ENCODE results near the gene SKIDA1.

Gene SKIDA1

DNA sequence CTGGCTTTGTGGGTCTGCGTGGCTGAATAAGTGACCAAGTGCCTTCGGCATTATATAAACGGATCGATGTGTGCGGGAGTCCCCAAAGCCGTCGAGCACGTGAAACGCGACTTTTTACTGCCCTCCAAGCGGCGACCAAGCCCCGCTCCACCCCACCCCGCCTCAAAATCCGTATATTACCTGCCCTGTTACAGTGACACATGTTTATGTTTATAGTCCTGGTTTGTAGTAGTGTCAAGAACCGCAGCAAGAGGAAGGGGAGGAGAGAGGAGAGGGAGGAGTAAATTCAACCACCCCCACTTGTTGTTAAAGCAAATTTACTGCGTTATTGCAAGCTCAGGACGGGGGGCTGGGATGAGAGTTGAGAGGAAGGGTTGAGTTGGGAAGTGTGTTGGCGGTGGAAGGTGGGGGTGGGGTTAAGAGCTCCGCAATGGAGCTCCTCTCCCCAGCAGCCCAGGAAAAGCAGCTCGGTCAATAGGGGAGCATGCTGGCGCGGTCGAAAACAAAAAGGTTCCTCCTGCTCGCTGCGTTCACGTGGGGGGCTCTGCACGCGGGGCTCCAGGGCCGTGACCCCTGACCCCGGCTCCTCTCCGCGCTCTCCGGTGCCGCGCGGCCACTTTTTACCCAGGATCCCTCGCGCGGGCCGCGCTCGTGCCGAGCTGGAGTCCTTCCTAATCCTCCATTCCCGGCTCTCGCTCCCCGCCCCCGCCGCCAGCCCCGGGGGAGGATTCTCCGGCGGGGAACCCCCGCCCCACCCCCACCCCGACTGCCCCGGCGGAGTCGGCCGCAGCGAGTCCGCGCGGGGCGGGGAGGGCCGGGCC is at the start of gene SKIDA1 (continued):
- TF ChIP-seq, protein P1, sequence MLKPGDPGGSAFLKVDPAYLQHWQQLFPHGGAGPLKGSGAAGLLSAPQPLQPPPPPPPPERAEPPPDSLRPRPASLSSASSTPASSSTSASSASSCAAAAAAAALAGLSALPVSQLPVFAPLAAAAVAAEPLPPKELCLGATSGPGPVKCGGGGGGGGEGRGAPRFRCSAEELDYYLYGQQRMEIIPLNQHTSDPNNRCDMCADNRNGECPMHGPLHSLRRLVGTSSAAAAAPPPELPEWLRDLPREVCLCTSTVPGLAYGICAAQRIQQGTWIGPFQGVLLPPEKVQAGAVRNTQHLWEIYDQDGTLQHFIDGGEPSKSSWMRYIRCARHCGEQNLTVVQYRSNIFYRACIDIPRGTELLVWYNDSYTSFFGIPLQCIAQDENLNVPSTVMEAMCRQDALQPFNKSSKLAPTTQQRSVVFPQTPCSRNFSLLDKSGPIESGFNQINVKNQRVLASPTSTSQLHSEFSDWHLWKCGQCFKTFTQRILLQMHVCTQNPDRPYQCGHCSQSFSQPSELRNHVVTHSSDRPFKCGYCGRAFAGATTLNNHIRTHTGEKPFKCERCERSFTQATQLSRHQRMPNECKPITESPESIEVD (tag by site-specific recombination; IDR thresholded peaks at IDR 0.05), result peak; percentile 87
- TF ChIP-seq MYNN (tag by site-specific recombination; IDR thresholded peaks at IDR 0.05; ENCODE audit: borderline replicate concordance), result peak; percentile 40; the same call in 1 of the 2 replicates
- peak; percentile 89 for TF ChIP-seq ZNF629 (tag by site-specific recombination; IDR thresholded peaks at IDR 0.05)
- TF ChIP-seq, protein P2, sequence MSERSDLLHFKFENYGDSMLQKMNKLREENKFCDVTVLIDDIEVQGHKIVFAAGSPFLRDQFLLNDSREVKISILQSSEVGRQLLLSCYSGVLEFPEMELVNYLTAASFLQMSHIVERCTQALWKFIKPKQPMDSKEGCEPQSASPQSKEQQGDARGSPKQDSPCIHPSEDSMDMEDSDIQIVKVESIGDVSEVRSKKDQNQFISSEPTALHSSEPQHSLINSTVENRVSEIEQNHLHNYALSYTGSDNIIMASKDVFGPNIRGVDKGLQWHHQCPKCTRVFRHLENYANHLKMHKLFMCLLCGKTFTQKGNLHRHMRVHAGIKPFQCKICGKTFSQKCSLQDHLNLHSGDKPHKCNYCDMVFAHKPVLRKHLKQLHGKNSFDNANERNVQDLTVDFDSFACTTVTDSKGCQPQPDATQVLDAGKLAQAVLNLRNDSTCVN (tag by site-specific recombination; optimal IDR thresholded peaks at IDR 0.05), result peak; percentile 94
- TF ChIP-seq ZFHX2 (tag by site-specific recombination; conservative IDR thresholded peaks at IDR 0.05), result peak; percentile 96
- TF ChIP-seq ZNF169 (tag by site-specific recombination; IDR thresholded peaks at IDR 0.05), result no peak
- TF ChIP-seq SCRT2 (tag by site-specific recombination; IDR thresholded peaks at IDR 0.05), result peak; percentile 100
- TF ChIP-seq, protein P3, sequence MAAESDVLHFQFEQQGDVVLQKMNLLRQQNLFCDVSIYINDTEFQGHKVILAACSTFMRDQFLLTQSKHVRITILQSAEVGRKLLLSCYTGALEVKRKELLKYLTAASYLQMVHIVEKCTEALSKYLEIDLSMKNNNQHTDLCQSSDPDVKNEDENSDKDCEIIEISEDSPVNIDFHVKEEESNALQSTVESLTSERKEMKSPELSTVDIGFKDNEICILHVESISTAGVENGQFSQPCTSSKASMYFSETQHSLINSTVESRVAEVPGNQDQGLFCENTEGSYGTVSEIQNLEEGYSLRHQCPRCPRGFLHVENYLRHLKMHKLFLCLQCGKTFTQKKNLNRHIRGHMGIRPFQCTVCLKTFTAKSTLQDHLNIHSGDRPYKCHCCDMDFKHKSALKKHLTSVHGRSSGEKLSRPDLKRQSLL (tag by site-specific recombination; IDR thresholded peaks at IDR 0.05), result peak; percentile 87
- TF ChIP-seq, protein P4, sequence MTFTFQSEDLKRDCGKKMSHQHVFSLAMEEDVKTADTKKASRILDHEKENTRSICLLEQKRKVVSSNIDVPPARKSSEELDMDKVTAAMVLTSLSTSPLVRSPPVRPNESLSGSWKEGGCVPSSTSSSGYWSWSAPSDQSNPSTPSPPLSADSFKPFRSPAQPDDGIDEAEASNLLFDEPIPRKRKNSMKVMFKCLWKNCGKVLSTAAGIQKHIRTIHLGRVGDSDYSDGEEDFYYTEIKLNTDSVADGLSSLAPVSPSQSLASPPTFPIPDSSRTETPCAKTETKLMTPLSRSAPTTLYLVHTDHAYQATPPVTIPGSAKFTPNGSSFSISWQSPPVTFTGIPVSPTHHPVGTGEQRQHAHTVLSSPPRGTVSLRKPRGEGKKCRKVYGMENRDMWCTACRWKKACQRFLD (tag by site-specific recombination; IDR thresholded peaks at IDR 0.05), result no peak
- TF ChIP-seq ZNF600 (tag by site-specific recombination; IDR thresholded peaks at IDR 0.05), result peak; percentile 99
- TF ChIP-seq MZF1 (tag by site-specific recombination; IDR thresholded peaks at IDR 0.05; ENCODE audit: borderline replicate concordance), result peak; percentile 75
- peak; percentile 36 for TF ChIP-seq ZNF660 (tag by site-specific recombination; IDR thresholded peaks at IDR 0.05)
- TF ChIP-seq, protein P5, sequence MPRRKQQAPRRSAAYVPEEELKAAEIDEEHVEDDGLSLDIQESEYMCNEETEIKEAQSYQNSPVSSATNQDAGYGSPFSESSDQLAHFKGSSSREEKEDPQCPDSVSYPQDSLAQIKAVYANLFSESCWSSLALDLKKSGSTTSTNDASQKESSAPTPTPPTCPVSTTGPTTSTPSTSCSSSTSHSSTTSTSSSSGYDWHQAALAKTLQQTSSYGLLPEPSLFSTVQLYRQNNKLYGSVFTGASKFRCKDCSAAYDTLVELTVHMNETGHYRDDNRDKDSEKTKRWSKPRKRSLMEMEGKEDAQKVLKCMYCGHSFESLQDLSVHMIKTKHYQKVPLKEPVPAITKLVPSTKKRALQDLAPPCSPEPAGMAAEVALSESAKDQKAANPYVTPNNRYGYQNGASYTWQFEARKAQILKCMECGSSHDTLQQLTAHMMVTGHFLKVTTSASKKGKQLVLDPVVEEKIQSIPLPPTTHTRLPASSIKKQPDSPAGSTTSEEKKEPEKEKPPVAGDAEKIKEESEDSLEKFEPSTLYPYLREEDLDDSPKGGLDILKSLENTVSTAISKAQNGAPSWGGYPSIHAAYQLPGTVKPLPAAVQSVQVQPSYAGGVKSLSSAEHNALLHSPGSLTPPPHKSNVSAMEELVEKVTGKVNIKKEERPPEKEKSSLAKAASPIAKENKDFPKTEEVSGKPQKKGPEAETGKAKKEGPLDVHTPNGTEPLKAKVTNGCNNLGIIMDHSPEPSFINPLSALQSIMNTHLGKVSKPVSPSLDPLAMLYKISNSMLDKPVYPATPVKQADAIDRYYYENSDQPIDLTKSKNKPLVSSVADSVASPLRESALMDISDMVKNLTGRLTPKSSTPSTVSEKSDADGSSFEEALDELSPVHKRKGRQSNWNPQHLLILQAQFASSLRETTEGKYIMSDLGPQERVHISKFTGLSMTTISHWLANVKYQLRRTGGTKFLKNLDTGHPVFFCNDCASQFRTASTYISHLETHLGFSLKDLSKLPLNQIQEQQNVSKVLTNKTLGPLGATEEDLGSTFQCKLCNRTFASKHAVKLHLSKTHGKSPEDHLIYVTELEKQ (tag by site-specific recombination; IDR thresholded peaks at IDR 0.05; ENCODE audit: borderline replicate concordance), result no peak; the same call in none of the 2 replicates
- no peak for TF ChIP-seq ZNF521 (tag by site-specific recombination; IDR thresholded peaks at IDR 0.05)
- peak; percentile 98 for TF ChIP-seq IKZF3 (tag by site-specific recombination; IDR thresholded peaks at IDR 0.05)
- TF ChIP-seq SALL2 (tag by site-specific recombination; IDR thresholded peaks at IDR 0.05; ENCODE audit: borderline replicate concordance), result no peak
- TF ChIP-seq, protein P6, sequence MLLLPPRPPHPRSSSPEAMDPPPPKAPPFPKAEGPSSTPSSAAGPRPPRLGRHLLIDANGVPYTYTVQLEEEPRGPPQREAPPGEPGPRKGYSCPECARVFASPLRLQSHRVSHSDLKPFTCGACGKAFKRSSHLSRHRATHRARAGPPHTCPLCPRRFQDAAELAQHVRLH (tag by site-specific recombination; IDR thresholded peaks at IDR 0.05), result peak; percentile 93
- TF ChIP-seq ZBTB17 (tag by site-specific recombination; IDR thresholded peaks at IDR 0.05), result peak; percentile 96
- no peak for TF ChIP-seq SETDB1 (IDR thresholded peaks at IDR 0.05; ENCODE audit: insufficient read length, low read length)
- TF ChIP-seq GLI2 (tag by site-specific recombination; IDR thresholded peaks at IDR 0.05; ENCODE audit: borderline replicate concordance, low read depth), result no peak
- TF ChIP-seq, protein P7, sequence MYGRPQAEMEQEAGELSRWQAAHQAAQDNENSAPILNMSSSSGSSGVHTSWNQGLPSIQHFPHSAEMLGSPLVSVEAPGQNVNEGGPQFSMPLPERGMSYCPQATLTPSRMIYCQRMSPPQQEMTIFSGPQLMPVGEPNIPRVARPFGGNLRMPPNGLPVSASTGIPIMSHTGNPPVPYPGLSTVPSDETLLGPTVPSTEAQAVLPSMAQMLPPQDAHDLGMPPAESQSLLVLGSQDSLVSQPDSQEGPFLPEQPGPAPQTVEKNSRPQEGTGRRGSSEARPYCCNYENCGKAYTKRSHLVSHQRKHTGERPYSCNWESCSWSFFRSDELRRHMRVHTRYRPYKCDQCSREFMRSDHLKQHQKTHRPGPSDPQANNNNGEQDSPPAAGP (tag by site-specific recombination; IDR thresholded peaks at IDR 0.05), result peak; percentile 93
- TF ChIP-seq ZNF138 (tag by site-specific recombination; IDR thresholded peaks at IDR 0.05; ENCODE audit: borderline replicate concordance), result no peak
- TF ChIP-seq ZNF707 (tag by site-specific recombination; IDR thresholded peaks at IDR 0.05), result no peak
- TF ChIP-seq KLF16 (tag by site-specific recombination; IDR thresholded peaks at IDR 0.05), result peak; percentile 83
- no peak for TF ChIP-seq ZNF596 (tag by site-specific recombination; IDR thresholded peaks at IDR 0.05)
- TF ChIP-seq, protein P8, sequence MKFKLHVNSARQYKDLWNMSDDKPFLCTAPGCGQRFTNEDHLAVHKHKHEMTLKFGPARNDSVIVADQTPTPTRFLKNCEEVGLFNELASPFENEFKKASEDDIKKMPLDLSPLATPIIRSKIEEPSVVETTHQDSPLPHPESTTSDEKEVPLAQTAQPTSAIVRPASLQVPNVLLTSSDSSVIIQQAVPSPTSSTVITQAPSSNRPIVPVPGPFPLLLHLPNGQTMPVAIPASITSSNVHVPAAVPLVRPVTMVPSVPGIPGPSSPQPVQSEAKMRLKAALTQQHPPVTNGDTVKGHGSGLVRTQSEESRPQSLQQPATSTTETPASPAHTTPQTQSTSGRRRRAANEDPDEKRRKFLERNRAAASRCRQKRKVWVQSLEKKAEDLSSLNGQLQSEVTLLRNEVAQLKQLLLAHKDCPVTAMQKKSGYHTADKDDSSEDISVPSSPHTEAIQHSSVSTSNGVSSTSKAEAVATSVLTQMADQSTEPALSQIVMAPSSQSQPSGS (tag by site-specific recombination; IDR thresholded peaks at IDR 0.05; ENCODE audit: low read depth), result no peak
